H9 (cell line): ENCODE results near the gene FAM89B. TPM values are rescaled to one million over a fixed set of nuclear protein-coding genes. Genes with fewer than 3 reads are reported as not detected.

Source experiments
- DNase-seq: peaks from one replicate; pipeline ENCODE4 v3.0.0-alpha.2; 2017
- H2AFZ ChIP-seq: one replicate; pipeline ENCODE4 v1.6.1; 2013; ENCODE audit warnings: mild to moderate bottlenecking, low read length, control low read depth, moderate library complexity
- H2AK5ac ChIP-seq: 2 replicates; pipeline ENCODE4 v1.6.1; 2013; ENCODE audit warnings: low read length, control low read depth, mixed read lengths; ENCODE audit not compliant: insufficient read length
- H2BK120ac ChIP-seq: one replicate; pipeline ENCODE4 v1.6.1; 2013; ENCODE audit warnings: low read depth, mild to moderate bottlenecking, low read length, control low read depth, inconsistent platforms; ENCODE audit not compliant: poor library complexity, severe bottlenecking
- H2BK12ac ChIP-seq: 2 replicates; pipeline ENCODE4 v1.6.1; 2013; ENCODE audit warnings: low read length, control low read depth, mixed read lengths, low read depth; ENCODE audit not compliant: insufficient read length
- H2BK15ac ChIP-seq: 2 replicates; pipeline ENCODE4 v1.6.1; 2013; ENCODE audit warnings: low read depth, low read length, control low read depth
- H2BK20ac ChIP-seq: one replicate; pipeline ENCODE4 v1.6.1; 2013; ENCODE audit warnings: low read depth, mild to moderate bottlenecking, low read length, control low read depth, inconsistent platforms; ENCODE audit not compliant: poor library complexity, severe bottlenecking
- H2BK5ac ChIP-seq: 2 replicates; pipeline ENCODE4 v1.6.1; 2013; ENCODE audit warnings: low read length, control low read depth, mixed read lengths; ENCODE audit not compliant: insufficient read length
- H3K14ac ChIP-seq: 2 replicates; pipeline ENCODE4 v1.6.1; 2013; ENCODE audit warnings: low read length, control low read depth; ENCODE audit not compliant: insufficient read depth
- H3K18ac ChIP-seq: 2 replicates; pipeline ENCODE4 v1.6.1; 2013; ENCODE audit warnings: low read depth, mild to moderate bottlenecking, mixed read lengths, low read length, control low read depth; ENCODE audit not compliant: insufficient read length
- H3K23ac ChIP-seq: 2 replicates; pipeline ENCODE4 v1.6.1; 2013; ENCODE audit warnings: low read length, control low read depth, mixed read lengths, low read depth; ENCODE audit not compliant: insufficient read length
- H3K23me2 ChIP-seq: 2 replicates; pipeline ENCODE4 v1.6.1; 2013; ENCODE audit warnings: low read depth, mild to moderate bottlenecking, mixed read lengths, low read length, control low read depth; ENCODE audit not compliant: insufficient read length, poor library complexity, severe bottlenecking
- H3K27ac ChIP-seq: 2 replicates; pipeline ENCODE4 v1.5.1; 2013; ENCODE audit warnings: low read length, control low read depth, mixed read lengths, low read depth; ENCODE audit not compliant: insufficient read length
- H3K27me3 ChIP-seq: 2 replicates; pipeline ENCODE4 v1.6.1; 2013; ENCODE audit warnings: low read length, control low read depth, inconsistent platforms; ENCODE audit not compliant: insufficient read depth
- H3K4ac ChIP-seq: 2 replicates; pipeline ENCODE4 v1.6.1; 2013; ENCODE audit warnings: low read depth, mild to moderate bottlenecking, control low read depth, inconsistent platforms, low read length, moderate library complexity
- H3K4me1 ChIP-seq: 2 replicates; pipeline ENCODE4 v1.6.1; 2013; ENCODE audit warnings: low read length, control low read depth, inconsistent platforms; ENCODE audit not compliant: insufficient read depth
- H3K4me2 ChIP-seq: 2 replicates; pipeline ENCODE4 v1.6.1; 2013; ENCODE audit warnings: low read length, control low read depth, mixed read lengths; ENCODE audit not compliant: insufficient read length, insufficient read depth
- H3K56ac ChIP-seq: 2 replicates; pipeline ENCODE4 v1.6.1; 2013; ENCODE audit warnings: low read depth, mild to moderate bottlenecking, mixed read lengths, low read length, control low read depth; ENCODE audit not compliant: insufficient read length
- H3K79me1 ChIP-seq: 2 replicates; pipeline ENCODE4 v1.6.1; 2013; ENCODE audit warnings: low read depth, mild to moderate bottlenecking, moderate library complexity, low read length, control low read depth, inconsistent platforms; ENCODE audit not compliant: insufficient read depth, poor library complexity, severe bottlenecking
- H3K79me2 ChIP-seq: 2 replicates; pipeline ENCODE4 v1.6.1; 2013; ENCODE audit warnings: low read length, control low read depth, inconsistent platforms; ENCODE audit not compliant: insufficient read depth
- H3K9ac ChIP-seq: 2 replicates; pipeline ENCODE4 v1.6.1; 2013; ENCODE audit warnings: low read length, control low read depth, mixed read lengths; ENCODE audit not compliant: insufficient read length; ENCODE audit errors: extremely low read depth
- H3K9me3 ChIP-seq: one replicate; pipeline ENCODE4 v1.6.1; 2013; ENCODE audit warnings: low read depth, low read length, inconsistent platforms; ENCODE audit not compliant: control insufficient read depth
- H3T11ph ChIP-seq: one replicate; pipeline ENCODE4 v1.6.1; 2013; ENCODE audit warnings: mild to moderate bottlenecking, low read length, control low read depth, inconsistent platforms
- H4K20me1 ChIP-seq: one replicate; pipeline ENCODE4 v1.6.1; 2013; ENCODE audit not compliant: control insufficient read depth, insufficient read length, insufficient read depth
- H4K5ac ChIP-seq: 2 replicates; pipeline ENCODE4 v1.6.1; 2013; ENCODE audit warnings: low read depth, mild to moderate bottlenecking, mixed read lengths, low read length, control low read depth; ENCODE audit not compliant: insufficient read length
- H4K8ac ChIP-seq: replicated peaks from 2 replicates; pipeline ENCODE4 v1.6.1; 2013; ENCODE audit warnings: low read length, control low read depth, mixed read lengths, low read depth; ENCODE audit not compliant: insufficient read length
- H4K91ac ChIP-seq: 2 replicates; pipeline ENCODE4 v1.6.1; 2013; ENCODE audit warnings: low read depth, mild to moderate bottlenecking, moderate library complexity, mixed read lengths, low read length, control low read depth; ENCODE audit not compliant: insufficient read length
- H3K27ac Mint-ChIP-seq, 3 experiments: 2 replicates in 2 of 3; 3 replicates in 1 of 3; pipeline ENCODE4 v1.8.0; 2020 to 2021; ENCODE audit warnings: mixed read lengths in 3 of 3, mild to moderate bottlenecking in 1 of 3, moderate library complexity in 1 of 3
- H3K27me3 Mint-ChIP-seq: 2 replicates; pipeline ENCODE4 v1.8.0; 2021; ENCODE audit warnings: low read depth, mild to moderate bottlenecking, moderate library complexity, mixed read lengths
- H3K36me3 Mint-ChIP-seq, 3 experiments: 2 replicates in 2 of 3; 3 replicates in 1 of 3; pipeline ENCODE4 v1.8.0; 2020 to 2021; ENCODE audit warnings: low read depth in 3 of 3, mixed read lengths in 3 of 3; ENCODE audit not compliant: insufficient read depth in 1 of 3
- H3K4me1 Mint-ChIP-seq, 2 experiments: 2 replicates each; pipeline ENCODE4 v1.8.0; 2020; ENCODE audit warnings: mixed read lengths in 2 of 2
- H3K4me3 Mint-ChIP-seq, 2 experiments: 2 replicates in 1 of 2; 3 replicates in 1 of 2; pipeline ENCODE4 v1.8.0; 2020 to 2021; ENCODE audit warnings: mild to moderate bottlenecking in 2 of 2, mixed read lengths in 2 of 2, moderate library complexity in 1 of 2
- H3K9me3 Mint-ChIP-seq, 2 experiments: 2 replicates in 1 of 2; 3 replicates in 1 of 2; pipeline ENCODE4 v1.8.0; 2020; ENCODE audit warnings: mild to moderate bottlenecking in 2 of 2, mixed read lengths in 2 of 2, moderate library complexity in 1 of 2
- WGBS: extraction: QIAGEN DNeasy Blood & Tissue Kit; methylation state at CpG from one replicate; pipeline ENCODE4 v1.1.7; 2013; ENCODE audit warnings: missing lambda C conversion rate, low lambda C conversion rate, mixed read lengths; ENCODE audit not compliant: insufficient read length; ENCODE audit errors: extremely low coverage; 5-methylcytosine and 5-hydroxymethylcytosine counted together
- total RNA-seq: library from RNA; stranded (reverse); gene quantifications from 2 replicates; pipeline ENCODE4 v1.2.1, GENCODE V29; 2021
- TF ChIP-seq, protein P1 (sequence below): fragments of 200-600 bp; sonication (generic); conservative IDR thresholded peaks from 3 replicates; pipeline ENCODE4 v1.8.0; 2021; ENCODE audit warnings: antibody characterized with exemption, mild to moderate bottlenecking

FAM89B gene
- total RNA-seq, 1 experiment from 2014 or later, result 21.7 TPM

- no peak overlapping the region for H4K8ac ChIP-seq
- no peak overlapping the region for H3K27ac ChIP-seq
- no peak overlapping the region for H3K9ac ChIP-seq
- Mint-ChIP-seq H3K4me3 (peak overlapping the region; percentile 53 to 72; a peak in 4 of 5 replicates), H3K27me3 (peaks cover 18% of the 10 kb centered on the region), H3K36me3 (peaks cover 15 to 34% (median 30%) of the 10 kb centered on the region in 3 experiments), H3K27ac (no peak overlapping the region), H3K4me1 (peaks cover 23 to 31% of the 10 kb centered on the region in 2 experiments), H3K9me3 (no peaks in the 10 kb centered on the region)
- no peak overlapping the region for H2BK120ac ChIP-seq
- no peaks in the 10 kb centered on the region for H3K27me3 ChIP-seq
- no peak overlapping the region for H2AFZ ChIP-seq
- no peak overlapping the region for H4K91ac ChIP-seq
- no peak for DNase-seq
- H3K9me3 ChIP-seq, result no peaks in the 10 kb centered on the region
- H2BK12ac ChIP-seq, result no peak overlapping the region
- no peak overlapping the region for H3K23ac ChIP-seq
- no peak overlapping the region for H3K56ac ChIP-seq
- no peak overlapping the region for H3T11ph ChIP-seq
- no peak overlapping the region for H3K4me2 ChIP-seq
- H3K4ac ChIP-seq, result no peak overlapping the region
- TF ChIP-seq, protein P1, sequence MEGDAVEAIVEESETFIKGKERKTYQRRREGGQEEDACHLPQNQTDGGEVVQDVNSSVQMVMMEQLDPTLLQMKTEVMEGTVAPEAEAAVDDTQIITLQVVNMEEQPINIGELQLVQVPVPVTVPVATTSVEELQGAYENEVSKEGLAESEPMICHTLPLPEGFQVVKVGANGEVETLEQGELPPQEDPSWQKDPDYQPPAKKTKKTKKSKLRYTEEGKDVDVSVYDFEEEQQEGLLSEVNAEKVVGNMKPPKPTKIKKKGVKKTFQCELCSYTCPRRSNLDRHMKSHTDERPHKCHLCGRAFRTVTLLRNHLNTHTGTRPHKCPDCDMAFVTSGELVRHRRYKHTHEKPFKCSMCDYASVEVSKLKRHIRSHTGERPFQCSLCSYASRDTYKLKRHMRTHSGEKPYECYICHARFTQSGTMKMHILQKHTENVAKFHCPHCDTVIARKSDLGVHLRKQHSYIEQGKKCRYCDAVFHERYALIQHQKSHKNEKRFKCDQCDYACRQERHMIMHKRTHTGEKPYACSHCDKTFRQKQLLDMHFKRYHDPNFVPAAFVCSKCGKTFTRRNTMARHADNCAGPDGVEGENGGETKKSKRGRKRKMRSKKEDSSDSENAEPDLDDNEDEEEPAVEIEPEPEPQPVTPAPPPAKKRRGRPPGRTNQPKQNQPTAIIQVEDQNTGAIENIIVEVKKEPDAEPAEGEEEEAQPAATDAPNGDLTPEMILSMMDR, result no peak
- H3K79me1 ChIP-seq, result no peaks in the 10 kb centered on the region
- H2BK20ac ChIP-seq, result no peak overlapping the region
- no peak overlapping the region for H2BK15ac ChIP-seq
- no peak overlapping the region for H2AK5ac ChIP-seq
- H3K14ac ChIP-seq, result no peak overlapping the region
- H3K23me2 ChIP-seq, result peaks cover 4% of the 10 kb centered on the region
- H3K79me2 ChIP-seq, result no peaks in the 10 kb centered on the region; the same call in 1 of the 2 replicates
- H2BK5ac ChIP-seq, result no peak overlapping the region
- H3K18ac ChIP-seq, result no peak overlapping the region
- no CpG with 5 or more reads among the region's 8 CpGs for WGBS
- no peaks in the 10 kb centered on the region; the same call in 1 of the 2 replicates for H3K4me1 ChIP-seq
- H4K20me1 ChIP-seq, result no peaks in the 10 kb centered on the region
- H4K5ac ChIP-seq, result no peak overlapping the region
Measured at GRCh38 chr11:65526744-65527143, 45.6 kb upstream of the FAM89B start.
